Large intestine (tissue), 3 donors: ENCODE results near the gene TMC1. TPM values are rescaled to one million over a fixed set of nuclear protein-coding genes. Genes with fewer than 3 reads are reported as not detected.
A peak's percentile ranks its signal among the peaks of the same experiment; 100 is the strongest.
"Not testable (repeated sequence)": the region's sequence is repeated elsewhere in the genome, so short reads cannot be mapped to it uniquely, and the experiment has no call there.

Source experiments
- DNase-seq, 2 donors: peaks; one replicate each; pipeline versions ENCODE4 v3.0.0 to v3.0.0-alpha.2; 2013
- H3K27ac ChIP-seq: one replicate; pipeline ENCODE4 v1.5.1; 2013; ENCODE audit warnings: low read length
- H3K27me3 ChIP-seq: 2 replicates; pipeline ENCODE4 v1.6.1; 2013; ENCODE audit warnings: low read length; ENCODE audit not compliant: control insufficient read depth, insufficient read depth
- H3K36me3 ChIP-seq: 2 replicates; pipeline ENCODE4 v1.6.1; 2013; ENCODE audit warnings: low read length; ENCODE audit not compliant: control insufficient read depth, insufficient read depth
- H3K4me1 ChIP-seq: one replicate; pipeline ENCODE4 v1.6.1; 2013; ENCODE audit warnings: low read length; ENCODE audit not compliant: control insufficient read depth, insufficient read depth
- H3K4me3 ChIP-seq: one replicate; pipeline ENCODE4 v1.5.1; 2013; ENCODE audit warnings: low read length
- H3K9me3 ChIP-seq: one replicate; pipeline ENCODE4 v1.6.1; 2013; ENCODE audit warnings: mild to moderate bottlenecking, low read depth, low read length, moderate library complexity; ENCODE audit not compliant: control insufficient read depth
- WGBS: methylation state at CpG from one replicate; pipeline ENCODE4 v1.1.5; 2013; ENCODE audit warnings: low lambda C conversion rate; ENCODE audit not compliant: insufficient coverage; 5-methylcytosine and 5-hydroxymethylcytosine counted together
- polyA plus RNA-seq: library from polyadenylated mRNA; unstranded; fragments of 120-200 nt; gene quantifications from one replicate; pipeline ENCODE4 v1.2.1, GENCODE V29; 2013

The TMC1 gene
- polyA plus RNA-seq, 1 donor: 0.16 TPM

- Histone ChIP-seq H3K9me3 (no peaks in the 10 kb centered on the region), H3K4me1 (peaks cover 17% of the 10 kb centered on the region), H3K27me3 (no peaks in the 10 kb centered on the region), H3K27ac (peak overlapping the region; percentile 53), H3K4me3 (no peak overlapping the region), H3K36me3 (no peaks in the 10 kb centered on the region)
- WGBS: 54% methylated on average over 2 of the region's 5 CpGs
- DNase-seq: peak; percentile 86 to 92
Measured at GRCh38 chr9:72858089-72858912, 336.9 kb downstream of the TMC1 start.

- peaks cover 14% of the 10 kb centered on the region for H3K4me1 ChIP-seq
- H3K27ac ChIP-seq, H3K4me3 ChIP-seq, H3K36me3 ChIP-seq, DNase-seq, H3K9me3 ChIP-seq, H3K27me3 ChIP-seq: not testable (repeated sequence)
- 60% methylated on average over 1 of the region's 7 CpGs for WGBS
Measured at GRCh38 chr9:72862788-72863187, 341.4 kb downstream of the TMC1 start.

- Histone ChIP-seq H3K27ac (no peak overlapping the region), H3K36me3 (no peaks in the 10 kb centered on the region), H3K27me3 (no peaks in the 10 kb centered on the region), H3K9me3 (no peaks in the 10 kb centered on the region), H3K4me3 (no peak overlapping the region), H3K4me1 (peaks cover 6% of the 10 kb centered on the region)
- peak in 1 of 2 donors; percentile 23 for DNase-seq
- 7% methylated on average over 3 of the region's 4 CpGs for WGBS
Measured at GRCh38 chr9:72863456-72864094, 342.2 kb downstream of the TMC1 start.

DNA sequence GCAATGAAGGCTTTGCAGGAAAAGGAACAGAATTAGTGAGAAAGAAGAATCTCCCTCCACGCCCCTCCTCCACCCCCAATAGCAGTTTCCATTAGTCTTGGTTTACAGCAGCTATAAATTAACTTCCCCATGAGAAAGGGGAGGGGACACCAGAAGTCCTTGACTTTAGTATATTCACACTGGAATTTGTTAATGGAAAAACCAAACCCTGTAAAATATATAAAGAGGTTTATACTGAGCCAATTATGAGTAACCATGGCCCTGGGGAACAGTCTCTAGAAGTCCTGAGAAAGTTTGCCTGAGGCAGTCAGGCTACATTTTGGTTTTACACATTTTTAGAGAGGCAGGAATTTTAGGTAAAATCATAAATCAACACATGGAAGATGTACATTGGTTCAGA, 342.9 kb downstream of the TMC1 start:
- Histone ChIP-seq H3K36me3 (no peaks in the 10 kb centered on the region), H3K27me3 (no peaks in the 10 kb centered on the region), H3K4me1 (peaks cover 3% of the 10 kb centered on the region), H3K9me3 (no peaks in the 10 kb centered on the region), H3K27ac (no peak overlapping the region), H3K4me3 (no peak overlapping the region)
- peak in 1 of 2 donors; percentile 60 for DNase-seq
- WGBS: no CpG with 5 or more reads among the region's 1 CpG

DNA sequence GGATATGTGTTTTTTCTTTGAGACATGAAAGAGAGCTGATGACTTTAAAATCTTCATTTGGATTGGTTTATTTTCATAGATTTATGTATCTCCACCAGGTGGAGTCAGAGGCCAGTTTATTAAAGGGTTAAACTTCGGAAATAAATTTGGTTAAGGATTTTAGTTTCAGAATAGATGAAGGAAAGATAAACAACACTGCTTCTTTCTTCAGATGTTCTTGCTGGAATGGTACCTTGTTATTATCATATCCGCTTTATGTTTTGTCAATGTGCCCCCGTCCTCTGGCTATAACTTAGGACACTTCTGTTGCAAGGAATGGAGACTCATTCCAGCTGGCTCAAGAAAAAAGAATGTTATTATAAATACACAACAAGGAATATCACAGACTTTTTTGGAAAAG, 350.3 kb downstream of the TMC1 start:
- DNase-seq: peak in 1 of 2 donors; percentile 11
- H3K36me3 ChIP-seq: no peaks in the 10 kb centered on the region
- no peaks in the 10 kb centered on the region for H3K9me3 ChIP-seq
- H3K4me3 ChIP-seq: no peak overlapping the region
- no peaks in the 10 kb centered on the region for H3K4me1 ChIP-seq
- no peaks in the 10 kb centered on the region for H3K27me3 ChIP-seq
- WGBS: no CpG with 5 or more reads among the region's 3 CpGs
- no peak overlapping the region for H3K27ac ChIP-seq

DNA sequence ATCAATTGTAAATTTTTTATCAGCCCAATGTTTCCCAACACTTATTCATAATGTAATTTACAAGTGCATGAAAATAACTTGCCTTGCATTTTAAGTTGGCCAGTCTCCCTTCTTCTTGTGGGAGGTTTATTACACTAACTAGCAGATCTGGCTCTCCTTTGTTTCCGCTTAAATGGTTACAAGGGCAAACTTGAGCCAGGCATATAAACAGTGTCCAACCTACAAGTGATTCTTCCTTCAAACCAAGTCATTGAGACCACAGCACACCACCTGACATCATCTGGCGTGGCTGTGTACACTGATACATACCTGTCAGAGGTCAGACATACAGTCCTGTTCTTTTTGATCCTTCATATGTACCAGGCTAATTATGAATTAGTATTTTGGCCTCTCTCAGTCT, 351.3 kb downstream of the TMC1 start:
- H3K4me1 ChIP-seq: no peaks in the 10 kb centered on the region
- H3K36me3 ChIP-seq: no peaks in the 10 kb centered on the region
- no peak overlapping the region for H3K27ac ChIP-seq
- H3K4me3 ChIP-seq: no peak overlapping the region
- no peaks in the 10 kb centered on the region for H3K9me3 ChIP-seq
- WGBS: no CpG with 5 or more reads among the region's 2 CpGs
- no peaks in the 10 kb centered on the region for H3K27me3 ChIP-seq
- peak in 1 of 2 donors; percentile 24 for DNase-seq

DNA sequence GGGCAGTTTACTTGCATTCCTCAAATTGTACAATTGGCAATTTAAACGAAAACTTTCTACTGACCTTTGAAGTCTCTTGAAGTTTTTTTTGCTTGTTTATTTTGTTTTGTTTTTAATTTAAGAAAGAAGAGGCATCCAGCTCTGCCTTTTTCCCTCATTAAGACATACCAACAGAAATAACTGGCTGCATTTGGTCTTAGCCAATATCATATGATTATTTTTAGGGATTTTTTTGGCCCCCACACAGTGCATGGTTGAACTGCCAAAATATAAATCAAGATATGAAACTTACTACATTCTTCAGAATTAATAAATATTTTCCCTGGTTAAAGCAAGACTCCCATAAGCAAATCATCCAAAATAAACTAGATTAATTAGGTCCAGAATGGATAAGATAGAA, 352.0 kb downstream of the TMC1 start:
- no peak overlapping the region for H3K27ac ChIP-seq
- H3K27me3 ChIP-seq: no peaks in the 10 kb centered on the region
- no peaks in the 10 kb centered on the region for H3K4me1 ChIP-seq
- 50% methylated on average over 1 of the region's 1 CpG for WGBS
- H3K36me3 ChIP-seq: no peaks in the 10 kb centered on the region
- no peak for DNase-seq
- peaks cover under 1% of the 10 kb centered on the region for H3K9me3 ChIP-seq
- no peak overlapping the region for H3K4me3 ChIP-seq

DNA sequence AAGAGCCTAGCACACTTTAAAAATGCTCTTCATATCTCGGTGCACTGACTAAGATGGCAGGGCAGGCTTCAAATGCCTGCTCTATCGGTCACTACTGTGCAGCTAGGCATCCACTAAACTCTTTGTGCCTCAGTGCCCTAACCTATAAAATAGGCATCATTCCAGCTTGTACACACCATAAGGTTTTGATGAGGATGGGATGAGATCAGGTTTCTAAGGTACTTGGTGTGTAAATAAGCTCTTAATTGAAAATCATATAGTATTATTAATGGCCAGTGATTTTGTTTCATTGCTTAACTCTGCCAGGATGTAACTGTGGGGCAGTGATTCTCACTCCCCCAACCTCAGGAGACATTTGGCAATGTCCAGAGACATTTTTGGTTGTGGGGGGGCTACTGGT, 352.9 kb downstream of the TMC1 start:
- Histone ChIP-seq H3K9me3 (peaks cover 3% of the 10 kb centered on the region), H3K4me1 (no peaks in the 10 kb centered on the region), H3K36me3 (no peaks in the 10 kb centered on the region), H3K4me3 (no peak overlapping the region), H3K27me3 (no peaks in the 10 kb centered on the region), H3K27ac (no peak overlapping the region)
- no peak for DNase-seq
- no CpG with 5 or more reads among the region's 2 CpGs for WGBS

- Histone ChIP-seq H3K36me3 (no peaks in the 10 kb centered on the region), H3K9me3 (peaks cover 3% of the 10 kb centered on the region), H3K27me3 (no peaks in the 10 kb centered on the region), H3K27ac (no peak overlapping the region), H3K4me1 (no peaks in the 10 kb centered on the region), H3K4me3 (no peak overlapping the region)
- no peak for DNase-seq
Measured at GRCh38 chr9:72875221-72875620, 353.8 kb downstream of the TMC1 start.

DNA sequence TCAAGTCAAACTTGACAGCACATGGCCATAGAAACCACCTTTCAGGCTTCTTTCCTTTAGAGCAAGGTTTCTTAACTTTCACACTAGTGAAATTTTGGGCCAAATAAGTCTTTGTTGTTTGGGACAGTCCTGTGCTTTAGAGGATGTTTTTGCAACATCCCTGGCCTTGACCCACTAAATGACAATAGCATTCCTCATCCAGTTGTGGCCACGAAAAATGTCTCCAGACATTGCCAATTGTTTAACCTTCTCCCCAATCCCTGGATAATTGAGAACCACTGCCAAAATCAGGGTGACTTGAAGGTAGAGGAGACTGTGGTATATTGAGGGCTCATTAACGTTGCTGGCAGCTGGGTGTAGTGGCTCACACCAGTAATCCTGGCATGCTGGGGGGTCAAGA, 359.4 kb downstream of the TMC1 start:
- no peaks in the 10 kb centered on the region for H3K27me3 ChIP-seq
- no peak for DNase-seq
- H3K27ac ChIP-seq: no peak overlapping the region
- H3K36me3 ChIP-seq: no peaks in the 10 kb centered on the region
- no peaks in the 10 kb centered on the region for H3K4me1 ChIP-seq
- no peak overlapping the region for H3K4me3 ChIP-seq
- peaks cover 3% of the 10 kb centered on the region for H3K9me3 ChIP-seq
- WGBS: no CpG with 5 or more reads among the region's 2 CpGs
